ENCODE results near the gene LTC4S.
"Not testable (repeated sequence)": the region's sequence is repeated elsewhere in the genome, so short reads cannot be mapped to it uniquely, and the experiment has no call there.

LTC4S gene

DNA sequence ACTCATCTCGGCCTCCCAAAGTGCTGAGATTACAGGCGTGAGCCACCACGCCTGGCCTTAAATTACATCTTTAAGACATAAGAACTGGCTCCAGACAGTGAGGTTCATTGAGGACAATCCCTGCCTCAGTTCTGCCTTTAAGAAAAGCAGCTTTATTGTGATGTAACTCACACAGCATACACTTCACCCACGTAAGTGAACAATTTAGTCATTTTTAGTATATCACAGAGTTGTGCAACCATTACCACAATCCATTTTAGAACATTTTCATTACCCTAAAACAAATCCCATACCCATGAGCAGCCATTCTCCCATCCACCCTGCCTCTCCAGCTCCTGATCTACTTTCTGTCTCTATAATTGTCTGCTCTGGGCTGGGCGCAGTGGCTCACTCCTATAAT lies 24.0 kb upstream of the LTC4S start:
- DNase-seq, result no peak

GRCh38 chr5:179771311-179771895 lies 22.4 kb upstream of the LTC4S start:
- DNase-seq, result no peak

GRCh38 chr5:179772351-179772750 lies 21.4 kb upstream of the LTC4S start:
- DNase-seq, result no peak

- no peak for DNase-seq
These were observed 20.1 kb upstream of the LTC4S start for GRCh38 chr5:179773686-179774040.

DNA sequence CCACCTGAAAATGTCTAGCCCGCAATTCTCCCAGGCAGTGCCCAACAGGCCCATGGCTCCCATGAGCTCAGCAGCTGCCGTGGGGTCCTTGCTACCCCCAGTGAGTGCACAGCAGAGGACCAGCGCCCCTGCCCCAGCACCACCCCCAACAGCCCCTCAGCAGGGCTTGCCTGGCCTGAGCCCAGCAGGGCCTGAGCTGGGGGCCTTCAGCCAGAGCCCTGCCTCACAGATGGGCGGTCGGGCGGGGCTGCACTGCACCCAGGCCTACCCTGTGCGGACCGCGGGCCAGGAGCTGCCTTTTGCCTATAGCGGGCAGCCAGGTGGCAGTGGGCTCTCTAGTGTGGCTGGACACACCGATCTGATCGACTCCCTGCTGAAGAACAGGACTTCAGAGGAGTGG lies 19.3 kb upstream of the LTC4S start:
- no peak for DNase-seq

GRCh38 chr5:179776411-179776938 lies 17.3 kb upstream of the LTC4S start:
- no peak for DNase-seq

DNA sequence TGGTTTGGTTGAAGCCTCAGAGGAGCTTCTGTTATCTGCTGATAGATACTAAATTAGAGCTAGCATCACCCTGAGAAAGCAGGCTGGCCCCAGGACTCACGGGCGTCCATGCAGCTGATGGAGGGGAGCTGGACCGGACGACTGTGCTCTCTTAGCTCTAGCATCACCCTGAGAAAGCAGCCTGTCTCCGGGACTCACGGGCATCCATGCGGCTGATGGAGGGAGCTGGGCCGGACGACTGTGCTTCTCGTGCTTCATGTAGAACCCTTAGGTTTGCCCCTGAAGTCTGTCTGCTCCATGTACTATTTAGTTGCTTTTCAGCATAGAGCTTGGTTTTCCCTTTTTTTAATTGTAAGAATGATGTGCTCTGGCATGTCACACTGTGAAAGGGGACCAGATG lies 16.3 kb upstream of the LTC4S start:
- DNase-seq, result no peak

DNA sequence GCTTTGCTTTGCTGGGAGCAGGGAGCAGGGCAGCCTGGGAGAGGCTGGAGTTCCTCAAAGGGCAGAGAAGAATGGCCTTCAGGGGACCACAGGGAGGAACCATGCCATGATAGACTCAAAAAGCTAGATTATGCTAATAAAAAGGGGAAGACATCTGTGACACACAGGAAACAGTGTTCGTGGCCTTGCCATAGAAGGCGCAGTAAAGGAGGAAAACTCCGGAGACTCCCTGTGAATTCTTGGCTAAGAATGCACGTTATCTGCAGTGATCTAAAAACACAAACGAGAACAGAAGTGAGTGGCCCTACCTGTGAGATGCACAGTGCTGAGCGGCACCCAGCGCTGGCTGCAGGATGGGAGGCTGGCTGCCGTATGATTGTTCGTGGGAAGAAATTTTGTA lies 15.9 kb upstream of the LTC4S start:
- no peak for DNase-seq

- no peak for DNase-seq
These were observed 15.2 kb upstream of the LTC4S start for GRCh38 chr5:179778591-179778990.

DNA sequence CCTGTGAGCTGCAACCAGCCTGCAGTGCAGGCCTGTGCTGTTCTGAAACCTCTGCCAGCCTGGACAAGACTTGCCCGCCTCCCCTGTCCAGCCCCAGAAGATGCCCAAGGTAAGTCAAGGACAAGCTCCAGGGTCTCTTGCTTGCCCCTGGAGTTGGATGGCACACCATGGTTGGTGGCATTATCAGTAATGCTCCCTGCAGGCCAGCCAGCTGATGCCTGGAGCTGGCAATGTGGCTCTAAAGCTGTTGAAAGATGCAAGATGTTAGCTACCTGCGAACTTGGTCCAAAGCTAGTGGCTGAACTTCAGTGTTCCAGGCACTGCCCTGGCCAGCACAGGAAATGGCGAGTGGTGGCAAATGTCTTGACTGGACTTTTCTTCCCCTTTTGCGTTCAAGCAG lies 14.0 kb upstream of the LTC4S start:
- DNase-seq, result no peak

- no peak for DNase-seq
These were observed 13.4 kb upstream of the LTC4S start for GRCh38 chr5:179780362-179780761.

GRCh38 chr5:179781846-179782245 lies 11.9 kb upstream of the LTC4S start:
- DNase-seq, result no peak

DNA sequence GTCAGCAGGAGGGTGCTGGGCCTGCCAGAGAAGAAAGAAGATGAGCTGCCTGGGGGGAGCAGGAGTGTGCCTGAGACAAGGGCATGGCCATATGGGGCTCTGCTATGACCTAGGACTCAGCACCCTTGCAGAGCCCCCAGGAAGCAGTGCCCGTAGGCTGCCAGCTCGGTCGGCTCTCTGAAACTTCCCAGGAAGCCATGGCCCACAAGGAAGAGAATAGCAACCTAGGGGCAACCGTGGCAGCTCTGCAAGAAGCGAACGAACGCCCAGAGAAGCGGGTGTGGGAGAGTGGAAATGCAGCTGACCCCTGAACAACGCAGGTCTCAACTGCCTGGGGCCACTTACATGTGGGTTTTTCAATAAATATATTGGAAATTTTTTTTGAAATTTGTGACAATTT lies 10.7 kb upstream of the LTC4S start:
- no peak for DNase-seq

DNA sequence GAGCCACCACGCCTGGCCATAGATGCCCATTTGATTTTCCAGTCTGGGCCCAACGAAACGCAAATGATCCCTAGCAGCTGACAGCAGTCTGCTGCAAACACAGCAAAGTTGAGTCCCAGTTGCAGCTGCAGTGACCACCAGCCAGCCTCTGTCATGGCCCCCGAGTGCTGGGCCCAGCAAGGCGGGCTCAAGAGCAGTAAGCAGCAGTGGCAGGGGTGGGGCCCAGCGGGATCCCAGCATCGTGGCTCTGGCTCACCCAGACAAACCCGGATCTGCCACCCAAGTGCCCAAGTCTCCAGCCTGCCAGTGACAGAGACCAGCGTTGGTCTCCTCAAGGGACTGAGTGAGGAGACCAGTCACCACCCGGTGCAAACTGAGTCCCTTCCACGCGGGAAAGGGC lies 6.9 kb upstream of the LTC4S start:
- no peak for DNase-seq

DNA sequence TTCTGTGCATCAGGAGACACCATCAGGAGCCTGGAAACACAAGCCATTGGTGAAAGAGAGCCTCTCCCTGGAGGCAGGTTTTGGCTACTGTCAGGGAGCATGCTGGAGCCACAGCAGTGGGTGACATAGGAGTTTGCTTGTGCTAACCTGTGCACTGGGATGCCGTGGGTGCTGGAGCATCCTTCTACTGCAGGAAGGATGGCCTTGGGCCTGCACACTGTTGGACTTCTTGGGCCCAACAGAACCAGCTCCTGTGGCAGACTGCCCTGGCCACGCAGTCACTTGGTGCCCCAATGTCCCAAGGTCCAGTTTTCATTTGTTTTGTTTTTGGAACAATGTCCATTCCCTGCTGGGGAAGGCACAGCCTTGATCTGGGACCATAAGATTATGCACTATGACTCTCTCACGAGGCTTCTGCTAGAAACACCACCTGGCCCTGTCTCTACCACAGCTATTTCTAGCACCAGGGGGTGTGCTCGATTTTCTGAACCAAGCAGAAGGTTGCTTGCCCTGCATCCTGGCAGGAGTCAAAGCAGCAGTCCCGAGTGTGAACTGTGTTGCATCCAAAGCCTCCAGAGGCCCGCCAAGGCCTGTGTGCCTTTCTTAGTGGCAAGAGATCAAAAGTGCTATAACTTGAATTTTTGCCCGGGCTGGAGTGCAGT lies 5.5 kb upstream of the LTC4S start:
- no peak for DNase-seq

GRCh38 chr5:179789278-179789677 lies 4.5 kb upstream of the LTC4S start:
- DNase-seq, result not testable (repeated sequence)

DNA sequence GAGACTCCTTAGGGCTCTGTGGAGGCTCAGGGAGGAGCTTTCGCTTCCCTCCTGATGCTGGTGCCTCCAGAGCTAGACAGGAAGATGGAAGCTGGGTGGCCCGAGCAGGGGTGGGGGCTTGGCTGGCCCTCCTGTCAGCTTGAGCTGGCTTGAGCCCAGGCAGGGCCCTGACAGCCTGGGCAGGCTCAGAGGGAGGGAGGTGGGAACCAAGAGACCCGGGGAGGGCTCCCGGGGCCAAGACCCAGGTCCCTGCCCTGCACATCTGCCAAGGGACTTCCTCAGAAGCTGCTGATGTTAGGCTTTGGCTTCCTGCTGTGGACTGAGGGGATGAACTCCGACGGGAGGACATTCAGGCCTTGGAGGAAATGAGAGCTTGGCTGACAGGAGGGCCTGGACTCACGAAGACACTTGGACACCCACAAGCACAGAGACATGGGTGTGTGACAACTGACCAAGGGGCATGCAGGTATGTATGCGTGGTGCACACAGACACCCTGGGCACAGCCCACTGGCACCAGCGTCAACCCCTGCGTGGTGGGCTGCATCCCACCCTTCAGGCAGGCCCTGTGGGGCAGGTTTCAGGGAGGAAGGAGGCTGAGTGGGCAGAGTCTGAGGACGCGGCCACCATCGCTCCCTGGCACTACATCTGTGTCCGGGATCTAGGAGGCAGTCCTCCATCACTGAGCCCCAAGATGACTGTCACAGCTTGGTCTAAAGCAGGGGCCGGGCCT lies 1.7 kb upstream of the LTC4S start:
- DNase-seq, result no peak

DNA sequence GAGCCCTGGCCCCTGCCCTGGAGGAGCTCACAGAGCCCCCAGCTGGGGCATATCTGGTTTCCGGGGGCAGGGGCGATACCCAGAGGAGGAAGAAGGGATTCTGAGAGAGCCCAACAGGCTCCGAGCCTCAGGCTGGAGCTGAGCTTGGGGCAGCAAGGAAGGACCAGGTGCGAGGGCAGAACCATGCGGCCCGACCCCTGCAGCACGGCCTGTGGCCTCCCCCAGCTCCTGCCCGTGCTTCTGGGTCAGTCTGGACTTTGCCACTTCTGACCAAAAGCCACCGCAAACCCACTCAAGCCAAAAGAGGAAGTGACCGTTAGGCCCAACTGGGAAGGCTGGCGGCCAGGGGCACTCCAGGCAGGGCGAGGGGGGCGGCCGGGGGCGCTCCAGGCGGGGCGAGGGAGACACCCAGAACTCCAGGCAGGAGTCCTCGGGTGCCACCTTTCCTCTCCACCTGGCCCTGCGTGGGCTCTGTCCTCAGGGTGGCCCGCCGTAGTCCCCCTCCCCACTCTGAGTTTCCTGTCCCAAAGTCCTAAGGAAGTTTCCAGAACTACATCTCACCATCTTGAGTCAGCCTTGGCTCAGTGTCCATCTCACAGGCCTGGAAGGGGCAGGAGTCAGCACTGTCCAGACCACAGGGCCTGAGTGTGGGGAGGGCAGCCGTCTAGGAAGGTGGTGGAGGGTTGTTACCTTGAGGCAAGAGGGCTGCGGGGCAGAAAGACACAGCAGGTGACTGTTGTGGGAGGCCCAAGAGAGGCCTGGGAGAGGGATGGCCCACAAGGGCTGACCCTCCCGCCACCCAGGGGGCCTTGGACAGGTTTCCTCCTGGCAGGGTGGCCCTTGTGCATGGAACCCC lies 946 bp upstream of the LTC4S start:
- no peak for DNase-seq

- no peak for DNase-seq
These were observed 385 bp downstream of the LTC4S start for GRCh38 chr5:179794171-179794570.

- DNase-seq, result no peak
These were observed 789 bp downstream of the LTC4S start for GRCh38 chr5:179794575-179794974.

DNA sequence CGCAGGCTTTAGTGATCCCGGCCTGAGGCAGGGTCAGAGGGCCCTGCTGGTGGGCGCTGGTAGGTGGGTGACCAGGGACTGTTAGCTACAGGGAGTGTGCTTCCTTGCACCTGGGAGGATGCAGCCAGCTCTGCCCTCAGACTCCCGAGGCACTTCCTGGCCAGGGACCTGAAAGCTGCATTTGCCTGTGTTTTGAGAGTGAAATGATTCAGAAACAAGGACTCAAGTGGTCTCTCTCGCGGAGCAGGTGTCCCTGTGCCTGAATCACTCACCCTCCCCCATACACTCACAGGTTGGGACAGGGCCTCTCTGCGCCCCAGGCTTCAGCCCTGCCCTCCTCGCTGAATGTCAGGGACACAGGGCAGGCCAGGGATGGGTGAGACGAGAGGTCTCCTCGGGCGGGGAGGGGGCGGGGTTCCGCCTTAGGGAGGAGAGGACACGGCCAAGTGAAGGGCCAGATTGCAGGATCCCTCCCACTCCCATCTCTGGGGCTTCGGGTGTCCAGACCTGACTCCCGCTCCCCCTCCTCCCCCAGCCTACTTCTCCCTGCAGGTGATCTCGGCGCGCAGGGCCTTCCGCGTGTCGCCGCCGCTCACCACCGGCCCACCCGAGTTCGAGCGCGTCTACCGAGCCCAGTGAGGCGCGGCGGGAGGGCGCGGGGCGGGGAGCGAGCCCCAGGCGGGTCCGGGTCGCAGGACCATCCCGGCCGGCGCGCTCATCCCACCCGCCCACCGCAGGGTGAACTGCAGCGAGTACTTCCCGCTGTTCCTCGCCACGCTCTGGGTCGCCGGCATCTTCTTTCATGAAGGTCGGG lies 1.5 kb downstream of the LTC4S start:
- DNase-seq, result no peak

Measured in activated CD4-positive, alpha-beta T cell treated with anti-CD3 and anti-CD28 coated beads, Interleukin-2, amount 50 U/mL, for 16 hours (primary cell).